OCI-LY7 (cell line): ENCODE measurements around the gene FAM170A. TPM values are rescaled to one million over a fixed set of nuclear protein-coding genes. Genes with fewer than 3 reads are reported as not detected.

Experiments used
- BruUV-seq: library from RNA; stranded (reverse); fragments of 400-500 nt; replicated peaks from 2 replicates; lab custom pipeline; 2021; lab: Mats Ljungman, UMichigan
- CTCF ChIA-PET: fragments of 300-600 bp; sonication (Branson Sonifier 250); formaldehyde crosslinking; loops from one replicate; lab custom pipeline; 2022; ENCODE audit warnings: antibody characterized with exemption; ENCODE audit not compliant: unreplicated experiment; lab: Charles Lee
- POLR2A ChIA-PET: fragments of 300-600 bp; sonication (Branson Sonifier 250); formaldehyde crosslinking; loops from one replicate; lab custom pipeline; 2022; ENCODE audit warnings: antibody characterized with exemption; lab: Charles Lee
- DNase-seq: peaks from one replicate; pipeline ENCODE4 v3.0.0-alpha.2; 2015; ENCODE audit warnings: low spot score
- H2AFZ ChIP-seq: fragments of 200-600 bp; sonication (generic), shearing (Covaris generic); 2 replicates; pipeline ENCODE4 v1.6.1; 2014; ENCODE audit warnings: mild to moderate bottlenecking, antibody characterized with exemption, low read length, moderate library complexity
- H3K27ac ChIP-seq: fragments of 200-600 bp; sonication (generic); 2 replicates; pipeline ENCODE4 v1.5.1; 2014; ENCODE audit warnings: mixed run types, low read depth, mild to moderate bottlenecking, moderate library complexity, low read length, inconsistent platforms; ENCODE audit not compliant: poor library complexity, severe bottlenecking
- H3K36me3 ChIP-seq: fragments of 200-600 bp; sonication (generic); 2 replicates; pipeline ENCODE4 v1.6.1; 2014; ENCODE audit warnings: mild to moderate bottlenecking, antibody characterized with exemption, low read length, moderate library complexity, mixed read lengths; ENCODE audit not compliant: insufficient read depth
- H3K4me1 ChIP-seq: fragments of 200-600 bp; sonication (generic); 2 replicates; pipeline ENCODE4 v1.5.1; 2014; ENCODE audit warnings: mild to moderate bottlenecking, low read length; ENCODE audit not compliant: insufficient read depth, poor library complexity, severe bottlenecking
- H3K4me2 ChIP-seq: fragments of 200-600 bp; sonication (generic); 2 replicates; pipeline ENCODE4 v1.6.1; 2014; ENCODE audit warnings: mild to moderate bottlenecking, low read length
- H3K4me3 ChIP-seq: fragments of 200-600 bp; sonication (generic); 2 replicates; pipeline ENCODE4 v1.5.1; 2014; ENCODE audit warnings: mild to moderate bottlenecking, low read depth, low read length; ENCODE audit not compliant: poor library complexity, severe bottlenecking
- H3K79me2 ChIP-seq: fragments of 200-600 bp; sonication (generic); 2 replicates; pipeline ENCODE4 v1.6.1; 2016; ENCODE audit warnings: low read depth, mild to moderate bottlenecking, low read length, moderate library complexity, mixed read lengths; ENCODE audit not compliant: insufficient read depth
- H3K9me2 ChIP-seq: fragments of 200-600 bp; sonication (generic); 2 replicates; pipeline ENCODE4 v1.6.1; 2016; ENCODE audit warnings: mild to moderate bottlenecking, low read length, mixed read lengths; ENCODE audit not compliant: insufficient read depth
- H3K9me3 ChIP-seq: fragments of 200-600 bp; sonication (generic); 2 replicates; pipeline ENCODE4 v1.6.1; 2014; ENCODE audit warnings: mild to moderate bottlenecking, mixed run types, low read length, mixed read lengths
- H4K20me1 ChIP-seq: fragments of 200-600 bp; sonication (generic); 2 replicates; pipeline ENCODE4 v1.6.1; 2014; ENCODE audit warnings: mild to moderate bottlenecking, antibody characterized with exemption, low read length, moderate library complexity, mixed read lengths; ENCODE audit not compliant: insufficient read depth
- CTCF ChIP-seq: fragments of 200-600 bp; sonication (generic); conservative IDR thresholded peaks from 2 replicates; pipeline ENCODE4 v1.5.1; 2014; ENCODE audit warnings: mild to moderate bottlenecking, antibody characterized with exemption, low read length, moderate library complexity, mixed read lengths
- EZH2phosphoT487 ChIP-seq: fragments of 200-600 bp; sonication (generic); IDR thresholded peaks from 2 replicates; pipeline ENCODE4 v1.6.1; 2018; ENCODE audit warnings: low read depth, borderline replicate concordance, mild to moderate bottlenecking, mixed run types, antibody characterized with exemption, low read length, moderate library complexity, mixed read lengths
- intact Hi-C: fragments of 100-400 bp; cut with micrococcal nuclease; formaldehyde crosslinking; loops from one replicate; pipeline ENCODE4 v1.10.0; 2022; ENCODE audit not compliant: unreplicated experiment
- total RNA-seq, 2 experiments: library from RNA; depleted of rRNA in 1 of 2; stranded (reverse); fragments of >200 nt in 1 of 2; shearing (Covaris generic) in 1 of 2; gene quantifications; 2 replicates each; pipeline ENCODE4 v1.2.3, GENCODE V29; 2014 to 2022

The FAM170A gene
- total RNA-seq, 2 experiments from 2014 or later = not detected

DNA sequence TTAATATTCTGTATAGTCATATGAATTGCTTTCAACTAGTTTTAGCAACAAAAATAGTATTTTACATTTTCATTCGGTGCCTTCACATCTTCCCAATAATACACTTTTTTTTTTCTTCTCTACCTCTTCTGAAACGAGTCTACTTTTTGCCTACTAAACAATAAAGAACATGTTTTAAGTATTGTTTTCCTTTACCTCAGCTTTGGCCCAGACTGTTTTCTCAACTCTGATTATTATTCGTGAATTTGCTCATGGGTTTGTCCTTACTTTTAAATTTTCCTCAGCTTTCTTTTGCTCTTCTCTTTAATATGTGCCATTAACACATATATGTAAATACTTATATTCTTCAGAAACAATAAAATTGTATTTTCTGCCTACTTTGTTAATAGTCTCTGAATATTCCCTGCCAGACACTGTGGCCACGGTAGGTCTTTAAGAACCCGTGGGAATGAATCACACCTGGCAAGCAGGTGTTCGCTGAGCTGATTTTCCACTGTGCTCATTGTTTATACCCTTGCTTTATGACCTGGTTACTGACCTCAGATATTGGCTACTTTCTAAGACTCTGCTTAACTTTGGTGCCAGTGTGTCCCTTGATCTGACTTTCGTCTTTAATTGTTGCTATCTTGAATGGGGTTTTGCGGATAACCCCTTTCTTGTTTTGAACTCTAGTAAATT is 49.1 kb downstream of the FAM170A start:
- Histone ChIP-seq H3K27ac (no peak overlapping the region), H3K36me3 (no peaks in the 10 kb centered on the region), H3K79me2 (no peaks in the 10 kb centered on the region), H3K9me2 (no peaks in the 10 kb centered on the region), H3K9me3 (no peaks in the 10 kb centered on the region), H3K4me2 (no peak overlapping the region), H3K4me3 (no peak overlapping the region), H2AFZ (no peak overlapping the region), H3K4me1 (no peaks in the 10 kb centered on the region), H4K20me1 (no peaks in the 10 kb centered on the region)
- no peak for TF ChIP-seq EZH2phosphoT487
- no peak for TF ChIP-seq CTCF
- intact Hi-C loops = no loop called here
- BruUV-seq = no TSS peak
- CTCF ChIA-PET = no interaction called here
- POLR2A ChIA-PET = interaction anchor here (0.7 kb wide), 1 partner anchor 90 kb away, joined by 3 read pairs; no protein-coding TSS in a partner anchor
- DNase-seq = no peak

DNA sequence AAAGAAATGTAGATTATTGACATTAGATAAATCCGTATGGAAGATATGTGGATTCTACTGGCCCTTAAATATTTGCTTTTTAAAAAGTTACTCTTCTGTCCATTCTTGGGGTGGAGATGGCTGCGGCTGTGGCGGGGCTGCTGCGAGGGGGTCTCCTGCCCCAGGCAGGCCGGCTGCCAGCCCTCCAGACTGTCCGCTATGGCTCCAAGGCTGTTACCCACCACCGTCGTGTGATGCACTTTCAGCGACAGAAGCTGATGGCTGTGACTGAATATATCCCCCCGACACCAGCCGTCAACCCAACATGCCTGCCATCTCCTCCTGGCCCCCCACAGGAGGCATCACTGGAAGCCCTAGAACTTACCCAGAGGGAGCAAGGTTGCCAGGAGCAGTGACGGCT is 50.7 kb downstream of the FAM170A start:
- no peak overlapping the region for H3K27ac ChIP-seq
- H3K4me1 ChIP-seq = no peaks in the 10 kb centered on the region
- H3K79me2 ChIP-seq = no peaks in the 10 kb centered on the region
- CTCF ChIA-PET = no interaction called here
- no peaks in the 10 kb centered on the region for H3K36me3 ChIP-seq
- BruUV-seq = no TSS peak
- intact Hi-C loops = no loop called here
- H3K4me2 ChIP-seq = no peak overlapping the region
- H3K4me3 ChIP-seq = no peak overlapping the region
- DNase-seq = no peak
- TF ChIP-seq CTCF (no peak), EZH2phosphoT487 (no peak)
- H3K9me2 ChIP-seq = no peaks in the 10 kb centered on the region
- no peaks in the 10 kb centered on the region for H3K9me3 ChIP-seq
- POLR2A ChIA-PET = interaction anchor here (0.7 kb wide), 1 partner anchor 170 kb away, joined by 3 read pairs; no protein-coding TSS in a partner anchor
- no peak overlapping the region for H2AFZ ChIP-seq
- no peaks in the 10 kb centered on the region for H4K20me1 ChIP-seq

DNA sequence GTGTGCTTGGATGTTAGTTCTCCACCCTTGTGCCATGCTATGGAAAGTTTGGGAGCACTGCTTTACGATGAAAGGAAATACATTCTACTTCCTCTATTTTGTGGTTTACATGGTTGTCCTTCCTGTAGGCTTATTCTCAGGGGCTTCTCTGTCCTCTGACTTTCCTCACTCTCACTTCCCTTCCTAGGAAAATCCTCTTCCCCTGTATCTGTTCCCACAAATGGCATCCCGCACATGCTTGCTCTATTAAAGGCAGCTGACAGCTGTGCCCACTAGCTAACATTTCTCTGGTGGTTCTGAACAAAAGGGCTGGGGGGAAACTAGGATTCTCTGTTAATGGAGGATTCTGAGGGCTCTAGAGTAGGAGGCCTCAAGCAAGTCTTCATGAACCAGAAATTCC is 52.4 kb downstream of the FAM170A start:
- Histone ChIP-seq H3K36me3 (no peaks in the 10 kb centered on the region), H2AFZ (no peak overlapping the region), H3K9me2 (no peaks in the 10 kb centered on the region), H3K4me3 (no peak overlapping the region), H3K4me1 (no peaks in the 10 kb centered on the region), H3K9me3 (no peaks in the 10 kb centered on the region), H3K27ac (no peak overlapping the region), H4K20me1 (no peaks in the 10 kb centered on the region), H3K79me2 (no peaks in the 10 kb centered on the region), H3K4me2 (no peak overlapping the region)
- no peak for DNase-seq
- BruUV-seq = no TSS peak
- POLR2A ChIA-PET = no interaction called here
- intact Hi-C loops = no loop called here
- TF ChIP-seq EZH2phosphoT487 (no peak), CTCF (no peak)
- CTCF ChIA-PET = no interaction called here
